ENCODE data around the gene KCNK3.

The KCNK3 gene

GRCh38 chr2:26709323-26710110 is 17.0 kb downstream of the KCNK3 start:
- TF ChIP-seq ZFX (IDR thresholded peaks at IDR 0.05; ENCODE audit: borderline replicate concordance) (no peak), CTCF (IDR thresholded peaks at IDR 0.05) (no peak)
- no peak overlapping the region for H3K27ac ChIP-seq

- H3K27ac ChIP-seq: no peak overlapping the region
- TF ChIP-seq CTCF (IDR thresholded peaks at IDR 0.05) (no peak), ZFX (IDR thresholded peaks at IDR 0.05; ENCODE audit: borderline replicate concordance) (no peak)
Measured at GRCh38 chr2:26710145-26710544, 17.6 kb downstream of the KCNK3 start.

GRCh38 chr2:26710743-26711456 is 18.4 kb downstream of the KCNK3 start:
- TF ChIP-seq CTCF (IDR thresholded peaks at IDR 0.05) (no peak), ZFX (IDR thresholded peaks at IDR 0.05; ENCODE audit: borderline replicate concordance) (no peak)
- H3K27ac ChIP-seq: no peak overlapping the region

DNA sequence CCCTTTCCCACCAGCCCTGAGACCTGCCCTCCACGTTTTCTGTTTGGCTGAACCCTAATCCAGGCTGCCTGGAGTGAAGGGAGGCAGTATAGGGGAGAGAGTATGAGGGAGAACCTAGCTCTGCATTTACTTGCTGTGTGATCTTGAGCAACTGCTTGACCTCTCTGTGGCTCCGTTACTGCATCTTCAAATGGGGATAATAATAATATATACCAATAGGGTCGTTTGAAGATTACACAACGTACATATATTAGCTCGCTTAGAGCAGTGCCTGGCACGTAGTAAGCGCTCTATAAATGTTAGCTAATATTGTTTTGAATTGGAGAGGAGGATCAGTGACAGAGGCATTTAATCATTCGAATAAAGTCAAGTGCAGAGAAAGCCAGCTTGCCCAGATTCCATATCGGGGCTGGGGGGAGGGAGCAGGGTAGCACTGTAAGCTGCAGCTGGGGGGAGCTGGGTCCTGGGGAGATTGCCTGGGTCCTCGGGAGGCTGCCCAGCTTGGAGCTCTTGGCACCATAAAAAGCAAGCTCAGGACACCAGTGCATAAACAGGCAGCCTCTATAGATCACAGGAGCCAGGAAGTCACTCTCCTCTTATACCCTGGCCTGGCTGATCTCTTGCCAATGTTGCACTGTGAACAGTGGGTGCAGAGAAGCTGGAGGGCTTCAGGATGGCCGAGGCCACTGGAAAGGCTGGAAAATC is 19.1 kb downstream of the KCNK3 start:
- TF ChIP-seq ZFX (IDR thresholded peaks at IDR 0.05; ENCODE audit: borderline replicate concordance): no peak
- no peak for TF ChIP-seq CTCF (IDR thresholded peaks at IDR 0.05)
- no peak overlapping the region for H3K27ac ChIP-seq

GRCh38 chr2:26712486-26713465 is 20.3 kb downstream of the KCNK3 start:
- no peak overlapping the region for H3K27ac ChIP-seq
- no peak for TF ChIP-seq ZFX (IDR thresholded peaks at IDR 0.05; ENCODE audit: borderline replicate concordance)
- no peak for TF ChIP-seq CTCF (IDR thresholded peaks at IDR 0.05)

DNA sequence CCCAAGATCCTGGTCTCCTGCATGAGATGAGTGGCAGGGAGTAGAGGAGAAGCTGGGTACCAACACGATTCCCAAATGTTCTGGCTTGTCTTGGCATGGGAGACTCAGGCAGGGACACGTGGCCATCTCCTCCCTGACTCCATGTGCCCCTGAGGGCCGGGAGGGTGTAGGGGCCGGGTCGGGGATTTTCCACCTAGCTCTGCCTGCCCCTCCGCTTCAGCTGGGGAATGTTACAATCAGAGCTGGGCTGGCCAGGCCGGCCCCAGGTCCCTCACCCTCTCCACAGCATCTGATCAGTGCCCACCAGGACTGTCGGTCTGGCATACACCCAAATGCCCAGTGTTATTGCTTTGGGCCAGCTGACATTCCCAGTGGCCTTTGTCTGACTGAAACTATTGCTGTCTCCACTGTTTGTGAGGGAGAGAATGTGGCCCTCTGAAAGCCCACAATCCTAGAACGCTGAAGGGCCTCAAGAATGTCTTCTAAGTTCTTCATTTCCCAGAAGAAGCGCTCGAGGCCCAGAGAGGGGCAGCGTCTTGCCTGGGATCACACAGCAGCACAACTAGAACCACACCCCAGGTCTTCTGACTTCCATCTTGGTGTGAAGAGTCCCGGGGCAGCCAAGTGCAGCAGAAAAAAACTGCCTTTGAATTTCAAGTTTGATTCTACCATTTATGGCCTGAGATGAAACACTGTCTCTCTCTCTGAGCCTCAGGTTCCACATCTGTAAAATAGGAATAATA is 23.2 kb downstream of the KCNK3 start:
- TF ChIP-seq ZFX (IDR thresholded peaks at IDR 0.05; ENCODE audit: borderline replicate concordance) (no peak), CTCF (IDR thresholded peaks at IDR 0.05) (no peak)
- H3K27ac ChIP-seq: no peak overlapping the region
